ENCODE data around the gene ASMTL. TPM values are rescaled to one million over a fixed set of nuclear protein-coding genes. Genes with fewer than 3 reads are reported as not detected.
"Not testable (repeated sequence)": the region's sequence is repeated elsewhere in the genome, so short reads cannot be mapped to it uniquely, and the experiment has no call there.

ASMTL gene
- total and polyA plus RNA-seq, 8 donors, result 11.2 to 25.9 (median 16.3) TPM

- WGBS, 2 donors, result 61 to 68% methylated on average over 20 of the region's 20 CpGs
- Histone ChIP-seq H3K4me3 (no peak overlapping the region), H3K36me3 (peaks cover 0 to 21% (median 8%) of the 10 kb centered on the region in 3 donors), H3K9me3 (no peaks in the 10 kb centered on the region), H3K4me1 (no peaks in the 10 kb centered on the region), H3K27ac (no peak overlapping the region), H3K27me3 (no peaks in the 10 kb centered on the region)
- intact Hi-C loops (cut with DNase I), result no loop called here
- no peak for TF ChIP-seq CTCF (IDR thresholded peaks at IDR 0.05)
- peak in 3 of 6 donors; percentile 32 to 61 (median 46) for DNase-seq
- FAIRE-seq, result no peak
- peak in 1 of 4 donors; percentile 5 for ATAC-seq
Observed at GRCh38 chrX:1380672-1381233, 72.0 kb downstream of the ASMTL start.

GRCh38 chrX:1378306-1378759 lies 74.4 kb downstream of the ASMTL start:
- 85 to 89% methylated on average over 24 of the region's 24 CpGs for WGBS, 2 donors
- no peak for TF ChIP-seq CTCF (IDR thresholded peaks at IDR 0.05)
- DNase-seq (peak in 2 of 6 donors; percentile 14 to 73), FAIRE-seq (no peak), ATAC-seq (peak in 1 of 4 donors; percentile 3)
- intact Hi-C loops (cut with DNase I), result no loop called here
- Histone ChIP-seq H3K4me1 (no peaks in the 10 kb centered on the region), H3K27me3 (no peaks in the 10 kb centered on the region), H3K27ac (no peak overlapping the region), H3K4me3 (no peak overlapping the region), H3K9me3 (no peaks in the 10 kb centered on the region), H3K36me3 (no peaks in the 10 kb centered on the region)

GRCh38 chrX:1368385-1368698 lies 84.4 kb downstream of the ASMTL start:
- H3K36me3 ChIP-seq, result no peaks in the 10 kb centered on the region
- no peak overlapping the region for H3K4me3 ChIP-seq
- DNase-seq, result peak in 1 of 6 donors; percentile 5
- no peaks in the 10 kb centered on the region for H3K9me3 ChIP-seq
- intact Hi-C loops (cut with DNase I), result no loop called here
- H3K27me3 ChIP-seq, result no peaks in the 10 kb centered on the region
- no peak for FAIRE-seq
- no peak for ATAC-seq
- no peaks in the 10 kb centered on the region for H3K4me1 ChIP-seq
- no peak for TF ChIP-seq CTCF (IDR thresholded peaks at IDR 0.05)
- no peak overlapping the region for H3K27ac ChIP-seq
- 83 to 94% methylated on average over 4 of the region's 4 CpGs for WGBS, 2 donors

GRCh38 chrX:1366363-1366762 lies 86.3 kb downstream of the ASMTL start:
- not testable (repeated sequence) for H3K4me3 ChIP-seq, H3K36me3 ChIP-seq

GRCh38 chrX:1361910-1362309 lies 90.8 kb downstream of the ASMTL start:
- H3K36me3 ChIP-seq, result peaks cover 0 to 9% (median 4%) of the 10 kb centered on the region in 3 donors
- WGBS, 2 donors, result 85 to 93% methylated on average over 2 of the region's 2 CpGs
- FAIRE-seq, result no peak
- no peaks in the 10 kb centered on the region for H3K4me1 ChIP-seq
- H3K4me3 ChIP-seq, result no peak overlapping the region
- DNase-seq, result no peak
- H3K27me3 ChIP-seq, result no peaks in the 10 kb centered on the region
- no peak overlapping the region for H3K27ac ChIP-seq
- ATAC-seq, result no peak
- H3K9me3 ChIP-seq, result no peaks in the 10 kb centered on the region
- intact Hi-C loops (cut with DNase I), result no loop called here
- TF ChIP-seq CTCF (IDR thresholded peaks at IDR 0.05), result no peak

More at GRCh38 chrX:1366363-1366762, 86.3 kb downstream of the ASMTL start:
- ATAC-seq; H3K27me3 ChIP-seq; intact Hi-C loops (cut with DNase I); FAIRE-seq; H3K4me1 ChIP-seq; H3K9me3 ChIP-seq; H3K27ac ChIP-seq: not testable (repeated sequence)
- peak in 1 of 6 donors; percentile 37 for DNase-seq
- 83 to 92% methylated on average over 9 to 62 of the region's 63 CpGs for WGBS, 2 donors
